HTR-8/SVneo (cell line): ENCODE data around the gene CNGA4.
A peak's percentile ranks its signal among the peaks of the same experiment; 100 is the strongest.

ENCODE experiments used
- DNase-seq: peaks from one replicate; pipeline ENCODE4 v3.0.0; 2011; ENCODE audit warnings: low spot score, mixed read lengths; ENCODE audit not compliant: insufficient read length
- FAIRE-seq: peaks from 2 replicates; lab custom pipeline; 2011; peaks lifted over from hg19 to GRCh38; lab: Jason Lieb, UNC

CNGA4 gene

GRCh38 chr11:6238902-6239301 lies at the start of gene CNGA4:
Gene CNGA4, plus strand, starts transcription at chr11:6239089. Its CDS starts 118 bp downstream, at chr11:6239207.
- FAIRE-seq (no peak), DNase-seq (no peak)

GRCh38 chr11:6191742-6192141 lies 47.1 kb upstream of the CNGA4 start:
- FAIRE-seq (no peak), DNase-seq (no peak)

GRCh38 chr11:6194065-6194581 lies 44.8 kb upstream of the CNGA4 start:
- FAIRE-seq, result no peak
- DNase-seq, result no peak

- DNase-seq (no peak), FAIRE-seq (no peak)
These were observed 42.5 kb upstream of the CNGA4 start for GRCh38 chr11:6196396-6196795.

GRCh38 chr11:6197466-6198200 lies 41.3 kb upstream of the CNGA4 start:
- DNase-seq (no peak), FAIRE-seq (no peak)

- peak; percentile 16 for FAIRE-seq
These were observed 39.6 kb upstream of the CNGA4 start, which contains the start of gene OR52W1 for GRCh38 chr11:6199174-6199810. Gene OR52W1, plus strand, starts transcription at chr11:6199224. Its CDS starts 0 bp downstream, at chr11:6199224.

GRCh38 chr11:6200975-6201374 lies 37.9 kb upstream of the CNGA4 start:
- DNase-seq, result no peak

More at GRCh38 chr11:6199174-6199810, 39.6 kb upstream of the CNGA4 start, which contains the start of gene OR52W1:
- no peak for DNase-seq

GRCh38 chr11:6201481-6201880 lies 37.4 kb upstream of the CNGA4 start:
- no peak for DNase-seq
- FAIRE-seq, result no peak

More at GRCh38 chr11:6200975-6201374, 37.9 kb upstream of the CNGA4 start:
- no peak for FAIRE-seq

GRCh38 chr11:6202041-6202440 lies 36.8 kb upstream of the CNGA4 start:
- DNase-seq (no peak), FAIRE-seq (no peak)

GRCh38 chr11:6203327-6203726 lies 35.6 kb upstream of the CNGA4 start:
- no peak for DNase-seq
- no peak for FAIRE-seq

GRCh38 chr11:6204706-6205105 lies 34.2 kb upstream of the CNGA4 start:
- DNase-seq (no peak), FAIRE-seq (no peak)

- peak; percentile 74 for FAIRE-seq
- DNase-seq, result no peak
These were observed 33.5 kb upstream of the CNGA4 start, which contains the start of gene C11orf42 for GRCh38 chr11:6205366-6205765. Gene C11orf42, plus strand, starts transcription at chr11:6205557. Its CDS starts 59 bp downstream, at chr11:6205616.

GRCh38 chr11:6206456-6207180 lies 32.3 kb upstream of the CNGA4 start:
- FAIRE-seq, result no peak
- no peak for DNase-seq

- no peak for FAIRE-seq
- DNase-seq, result no peak
These were observed 29.1 kb upstream of the CNGA4 start for GRCh38 chr11:6209801-6210200.

- FAIRE-seq, result no peak
- no peak for DNase-seq
These were observed 28.5 kb upstream of the CNGA4 start for GRCh38 chr11:6210274-6210955.

GRCh38 chr11:6214530-6214929 lies 24.4 kb upstream of the CNGA4 start:
- no peak for FAIRE-seq
- DNase-seq, result no peak

- DNase-seq (no peak), FAIRE-seq (no peak)
These were observed 22.4 kb upstream of the CNGA4 start for GRCh38 chr11:6216501-6216900.

- DNase-seq (no peak), FAIRE-seq (no peak)
These were observed 21.2 kb upstream of the CNGA4 start for GRCh38 chr11:6217722-6218121.

- FAIRE-seq, result no peak
- peak; percentile 7 for DNase-seq
These were observed 19.5 kb upstream of the CNGA4 start for GRCh38 chr11:6219359-6219758.

GRCh38 chr11:6223854-6224253 lies 15.0 kb upstream of the CNGA4 start:
- FAIRE-seq, result no peak
- no peak for DNase-seq
